GM12891 (cell line): ENCODE data around the gene WIPF2. TPM values are rescaled to one million over a fixed set of nuclear protein-coding genes. Genes with fewer than 3 reads are reported as not detected.

ENCODE experiments used
- DNase-seq: peaks from one replicate; pipeline ENCODE4 v3.0.0; 2011; ENCODE audit warnings: low spot score; ENCODE audit not compliant: insufficient read length
- FAIRE-seq: peaks from 2 replicates; lab custom pipeline; 2011; peaks lifted over from hg19 to GRCh38; lab: Jason Lieb, UNC
- PAX5 ChIP-seq: IDR thresholded peaks from 2 replicates; pipeline ENCODE4 v1.6.1; 2011; ENCODE audit warnings: low read length, moderate library complexity, mild to moderate bottlenecking; ENCODE audit not compliant: insufficient read depth, severe bottlenecking
- POLR2A ChIP-seq: IDR thresholded peaks from 2 replicates; pipeline ENCODE4 v1.6.1; 2011; ENCODE audit warnings: low read depth, low read length, control low read depth
- POLR2AphosphoS5 ChIP-seq: IDR thresholded peaks from 2 replicates; pipeline ENCODE4 v1.6.1; 2011; ENCODE audit warnings: low read depth, low read length, control low read depth
- POU2F2 ChIP-seq: IDR thresholded peaks from 2 replicates; pipeline ENCODE4 v1.6.1; 2011; ENCODE audit warnings: low read depth, mild to moderate bottlenecking, control low read depth, low read length, moderate library complexity
- SPI1 ChIP-seq: IDR thresholded peaks from 2 replicates; pipeline ENCODE4 v1.6.1; 2011; ENCODE audit warnings: low read depth, low read length, control low read depth
- TAF1 ChIP-seq: IDR thresholded peaks from 2 replicates; pipeline ENCODE4 v1.6.1; 2011; ENCODE audit warnings: low read depth, low read length, control low read depth
- polyA plus RNA-seq: library from polyadenylated mRNA; unstranded; fragments of >200 nt; gene quantifications from one replicate; pipeline ENCODE4 v1.2.1, GENCODE V29; 2012; ENCODE audit warnings: low read depth, missing spikeins, inconsistent platforms; ENCODE audit not compliant: missing spikeins

WIPF2 gene
- polyA plus RNA-seq: 8.5 TPM

GRCh38 chr17:40218740-40219593, at the start of gene WIPF2:
TSS of gene WIPF2 (plus strand) at chr17:40219304. CDS start at chr17:40256460, 37,156 bp downstream.
- FAIRE-seq (peak; percentile 96), DNase-seq (peak; percentile 88)
- TF ChIP-seq POLR2AphosphoS5 (no peak; the same call in 1 of the 2 replicates), POU2F2 (no peak), SPI1 (peak; percentile 54), PAX5 (no peak), POLR2A (no peak), TAF1 (0 out of 2 replicates have a peak, but pooled peaks have one; percentile 26)

- FAIRE-seq: no peak
- no peak for DNase-seq
- TF ChIP-seq SPI1: no peak
- TF ChIP-seq PAX5: no peak
- TF ChIP-seq POLR2AphosphoS5: no peak
- no peak for TF ChIP-seq POU2F2
- TF ChIP-seq POLR2A: no peak
- no peak for TF ChIP-seq TAF1
Observed at GRCh38 chr17:40170325-40170724, 48.8 kb upstream of the WIPF2 start.

- FAIRE-seq: no peak
- TF ChIP-seq PAX5 (no peak), SPI1 (no peak), POU2F2 (no peak), POLR2A (no peak), TAF1 (no peak), POLR2AphosphoS5 (no peak)
- no peak for DNase-seq
Observed at GRCh38 chr17:40171750-40172149, 47.4 kb upstream of the WIPF2 start.

- FAIRE-seq: no peak
- no peak for TF ChIP-seq POLR2AphosphoS5
- TF ChIP-seq SPI1: no peak
- TF ChIP-seq PAX5: no peak
- no peak for TF ChIP-seq TAF1
- TF ChIP-seq POU2F2: no peak
- no peak for DNase-seq
Observed at GRCh38 chr17:40173091-40173777, 45.9 kb upstream of the WIPF2 start.

GRCh38 chr17:40173778-40174135, 45.3 kb upstream of the WIPF2 start:
- DNase-seq (no peak), FAIRE-seq (no peak)
- TF ChIP-seq PAX5 (no peak), POLR2A (no peak), POU2F2 (no peak), SPI1 (no peak), POLR2AphosphoS5 (no peak), TAF1 (no peak)

- DNase-seq (no peak), FAIRE-seq (no peak)
- TF ChIP-seq TAF1 (no peak), SPI1 (no peak), POLR2AphosphoS5 (no peak), POU2F2 (no peak), POLR2A (no peak), PAX5 (no peak)
Observed at GRCh38 chr17:40174514-40174913, 44.6 kb upstream of the WIPF2 start.

GRCh38 chr17:40175928-40176753, 43.0 kb upstream of the WIPF2 start:
- FAIRE-seq (peak; percentile 20), DNase-seq (no peak)
- TF ChIP-seq POLR2A: no peak
- TF ChIP-seq POLR2AphosphoS5: no peak
- no peak for TF ChIP-seq PAX5

GRCh38 chr17:40176754-40177110, 42.4 kb upstream of the WIPF2 start:
- no peak for TF ChIP-seq POU2F2
- no peak for TF ChIP-seq PAX5
- TF ChIP-seq POLR2A: no peak
- TF ChIP-seq TAF1: no peak
- TF ChIP-seq SPI1: no peak
- TF ChIP-seq POLR2AphosphoS5: no peak
- FAIRE-seq (no peak), DNase-seq (no peak)

GRCh38 chr17:40177275-40177874, 41.7 kb upstream of the WIPF2 start, which contains the start of gene RAPGEFL1:
TSS of gene RAPGEFL1 (plus strand) at chr17:40177470. CDS start at chr17:40177862, 392 bp downstream.
- FAIRE-seq (peak; percentile 82), DNase-seq (peak; percentile 86)
- no peak for TF ChIP-seq POLR2AphosphoS5
- TF ChIP-seq TAF1: no peak
- no peak for TF ChIP-seq POU2F2
- no peak for TF ChIP-seq PAX5
- TF ChIP-seq POLR2A: no peak
- no peak for TF ChIP-seq SPI1
